GM19463 (cell line): ENCODE measurements around the gene NCOA1.

Experiments used
- ATAC-seq: cut with Tn5 transposase; IDR thresholded peaks from one replicate; pipeline ENCODE4 v1.9.1; 2021; ENCODE audit warnings: mild to moderate bottlenecking, moderate library complexity; ENCODE audit not compliant: unreplicated experiment

The NCOA1 gene

GRCh38 chr2:24621779-24622538 is 130.9 kb downstream of the NCOA1 start:
- ATAC-seq, result no peak

- ATAC-seq, result no peak
Observed at GRCh38 chr2:24623535-24623934, 132.5 kb downstream of the NCOA1 start.

GRCh38 chr2:24625728-24626127 is 134.7 kb downstream of the NCOA1 start:
- no peak for ATAC-seq

- ATAC-seq, result no peak
Observed at GRCh38 chr2:24626131-24626530, 135.1 kb downstream of the NCOA1 start.

- ATAC-seq, result no peak
Observed at GRCh38 chr2:24628746-24629145, 137.7 kb downstream of the NCOA1 start.

GRCh38 chr2:24632172-24632571 is 141.1 kb downstream of the NCOA1 start:
- no peak for ATAC-seq

- no peak for ATAC-seq
Observed at GRCh38 chr2:24635181-24635580, 144.1 kb downstream of the NCOA1 start.

GRCh38 chr2:24638568-24638967 is 147.5 kb downstream of the NCOA1 start:
- ATAC-seq, result no peak

- ATAC-seq, result no peak
Observed at GRCh38 chr2:24642351-24642750, 151.3 kb downstream of the NCOA1 start.

- ATAC-seq, result no peak
Observed at GRCh38 chr2:24643051-24643450, 152.0 kb downstream of the NCOA1 start.

GRCh38 chr2:24644032-24644431 is 153.0 kb downstream of the NCOA1 start:
- ATAC-seq, result no peak

GRCh38 chr2:24650997-24651642 is 160.1 kb downstream of the NCOA1 start:
- no peak for ATAC-seq

- ATAC-seq, result no peak
Observed at GRCh38 chr2:24651643-24652003, 160.6 kb downstream of the NCOA1 start.

- no peak for ATAC-seq
Observed at GRCh38 chr2:24652265-24653182, 161.5 kb downstream of the NCOA1 start.

GRCh38 chr2:24657818-24658217 is 166.8 kb downstream of the NCOA1 start:
- ATAC-seq, result no peak

GRCh38 chr2:24658531-24659202 is 167.6 kb downstream of the NCOA1 start:
- no peak for ATAC-seq

- no peak for ATAC-seq
Observed at GRCh38 chr2:24659862-24660261, 168.8 kb downstream of the NCOA1 start.

- no peak for ATAC-seq
Observed at GRCh38 chr2:24667542-24667941, 176.5 kb downstream of the NCOA1 start.

GRCh38 chr2:24671230-24671629 is 180.2 kb downstream of the NCOA1 start:
- no peak for ATAC-seq

- no peak for ATAC-seq
Observed at GRCh38 chr2:24672589-24672988, 181.5 kb downstream of the NCOA1 start.

GRCh38 chr2:24675338-24675737 is 184.3 kb downstream of the NCOA1 start:
- no peak for ATAC-seq
